Right lobe of liver (tissue), 4 donors: Measurements from ENCODE around the gene UTRN.

Source experiments
- CTCF ChIP-seq, 4 donors: fragments of 200-600 bp in 3 of 4; fragments of 450-650 bp in 1 of 4; IDR thresholded peaks; one replicate each; pipeline versions ENCODE4 v1.5.1 to v1.8.0; 2016 to 2022; ENCODE audit warnings: antibody characterized with exemption in 4 of 4, mild to moderate bottlenecking in 2 of 4
- POLR2A ChIP-seq: fragments of 450-650 bp; IDR thresholded peaks from one replicate; pipeline ENCODE4 v1.6.1; 2017; ENCODE audit warnings: antibody characterized with exemption, mild to moderate bottlenecking
- donor health status: DM: no; HTN: no; CAD: no.
- donor health status: DM: no; HTN: no; CAD: no.
- donor health status: DM: no; HTN: yes; CAD: no.

GRCh38 chr6:144307880-144308279, 22.7 kb downstream of the UTRN start:
- TF ChIP-seq POLR2A = no peak
- TF ChIP-seq CTCF (IDR thresholded peaks at IDR 0.05) = no peak
